GM19240 (cell line): Measurements from ENCODE around the gene TNIP1.

Experiments
- DNase-seq: peaks from one replicate; pipeline ENCODE4 v3.0.0; 2011; ENCODE audit warnings: low spot score; ENCODE audit not compliant: insufficient read length

Gene TNIP1

GRCh38 chr5:151023651-151024050, 57.2 kb downstream of the TNIP1 start:
- DNase-seq = no peak

GRCh38 chr5:151023047-151023615, 57.7 kb downstream of the TNIP1 start:
- no peak for DNase-seq

GRCh38 chr5:151022511-151023018, 58.3 kb downstream of the TNIP1 start:
- no peak for DNase-seq

GRCh38 chr5:151021746-151022145, 59.1 kb downstream of the TNIP1 start:
- no peak for DNase-seq

- DNase-seq = peak; percentile 44
These were observed 60.3 kb downstream of the TNIP1 start, which contains the start of gene GPX3 for GRCh38 chr5:151020304-151021110. TSS of gene GPX3 (plus strand) at chr5:151020591. CDS start at chr5:151020655, 64 bp downstream.

- DNase-seq = no peak
These were observed 61.5 kb downstream of the TNIP1 start for GRCh38 chr5:151019331-151019730.

- no peak for DNase-seq
These were observed 62.0 kb downstream of the TNIP1 start for GRCh38 chr5:151018846-151019245.

- DNase-seq = no peak
These were observed 62.9 kb downstream of the TNIP1 start for GRCh38 chr5:151017897-151018296.

- DNase-seq = no peak
These were observed 64.1 kb downstream of the TNIP1 start for GRCh38 chr5:151016700-151017099.

GRCh38 chr5:151015974-151016587, 64.8 kb downstream of the TNIP1 start:
- DNase-seq = no peak

- no peak for DNase-seq
These were observed 66.0 kb downstream of the TNIP1 start for GRCh38 chr5:151014680-151015343.

- no peak for DNase-seq
These were observed 68.0 kb downstream of the TNIP1 start for GRCh38 chr5:151012862-151013261.

- no peak for DNase-seq
These were observed 71.9 kb downstream of the TNIP1 start for GRCh38 chr5:151008906-151009305.

GRCh38 chr5:151008210-151008491, 72.7 kb downstream of the TNIP1 start:
- no peak for DNase-seq

GRCh38 chr5:151007430-151008209, 73.2 kb downstream of the TNIP1 start:
- no peak for DNase-seq

- DNase-seq = no peak
These were observed 74.0 kb downstream of the TNIP1 start for GRCh38 chr5:151006704-151007334.

GRCh38 chr5:151005950-151006576, 74.8 kb downstream of the TNIP1 start:
- no peak for DNase-seq

GRCh38 chr5:151005187-151005949, 75.5 kb downstream of the TNIP1 start:
- DNase-seq = no peak

- no peak for DNase-seq
These were observed 76.3 kb downstream of the TNIP1 start for GRCh38 chr5:151004499-151004898.

- DNase-seq = no peak
These were observed 77.4 kb downstream of the TNIP1 start for GRCh38 chr5:151003503-151003860.
